Muscle of leg (tissue), 11 donors: ENCODE results near the gene SDK1. TPM values are rescaled to one million over a fixed set of nuclear protein-coding genes. Genes with fewer than 3 reads are reported as not detected.

Experiments used
- DNase-seq: peaks from one replicate; pipeline ENCODE4 v3.0.0; 2013
- H3K27ac ChIP-seq: one replicate; pipeline ENCODE4 v1.5.1; 2013; ENCODE audit warnings: mild to moderate bottlenecking, low read length, control low read depth
- H3K27me3 ChIP-seq: one replicate; pipeline ENCODE4 v1.6.1; 2013; ENCODE audit warnings: low read length; ENCODE audit not compliant: control insufficient read depth, insufficient read depth
- H3K36me3 ChIP-seq: one replicate; pipeline ENCODE4 v1.6.1; 2013; ENCODE audit warnings: low read length; ENCODE audit not compliant: control insufficient read depth, insufficient read depth
- H3K4me1 ChIP-seq: one replicate; pipeline ENCODE4 v1.6.1; 2013; ENCODE audit warnings: low read length; ENCODE audit not compliant: control insufficient read depth, insufficient read depth
- H3K4me3 ChIP-seq: one replicate; pipeline ENCODE4 v1.5.1; 2013; ENCODE audit warnings: low read length, control low read depth
- H3K9me3 ChIP-seq: replicated peaks from 2 replicates; pipeline ENCODE4 v1.6.1; 2013; ENCODE audit warnings: low read depth, low read length; ENCODE audit not compliant: control insufficient read depth
- WGBS: methylation state at CpG from one replicate; pipeline ENCODE4 v1.1.5; 2013; ENCODE audit warnings: missing lambda C conversion rate; ENCODE audit not compliant: insufficient coverage; 5-methylcytosine and 5-hydroxymethylcytosine counted together
- polyA plus RNA-seq, 8 donors: library from polyadenylated mRNA; unstranded; fragments of 120-200 nt; gene quantifications; one replicate each; pipeline versions ENCODE4 v1.2.1 to v1.2.3, GENCODE V29; 2013; ENCODE audit warnings: inconsistent platforms in 1 of 8, low replicate concordance in 1 of 8; ENCODE audit not compliant: insufficient read length in 8 of 8, insufficient read depth in 1 of 8
- total RNA-seq: library from RNA; stranded (reverse); fragments of 120-200 nt; gene quantifications from one replicate; pipeline ENCODE4 v1.2.4, GENCODE V29; 2013

SDK1 gene
- total and polyA plus RNA-seq, 9 donors: 2.3 to 6.4 (median 3.6) TPM

GRCh38 chr7:3895341-3896116, 594.5 kb downstream of the SDK1 start:
- Histone ChIP-seq H3K9me3 (no peaks in the 10 kb centered on the region), H3K4me3 (no peak overlapping the region), H3K36me3 (no peaks in the 10 kb centered on the region), H3K27me3 (no peaks in the 10 kb centered on the region), H3K4me1 (peaks cover 49% of the 10 kb centered on the region), H3K27ac (no peak overlapping the region)
- DNase-seq: peak; percentile 42
- WGBS: 69% methylated on average over 2 of the region's 9 CpGs

DNA sequence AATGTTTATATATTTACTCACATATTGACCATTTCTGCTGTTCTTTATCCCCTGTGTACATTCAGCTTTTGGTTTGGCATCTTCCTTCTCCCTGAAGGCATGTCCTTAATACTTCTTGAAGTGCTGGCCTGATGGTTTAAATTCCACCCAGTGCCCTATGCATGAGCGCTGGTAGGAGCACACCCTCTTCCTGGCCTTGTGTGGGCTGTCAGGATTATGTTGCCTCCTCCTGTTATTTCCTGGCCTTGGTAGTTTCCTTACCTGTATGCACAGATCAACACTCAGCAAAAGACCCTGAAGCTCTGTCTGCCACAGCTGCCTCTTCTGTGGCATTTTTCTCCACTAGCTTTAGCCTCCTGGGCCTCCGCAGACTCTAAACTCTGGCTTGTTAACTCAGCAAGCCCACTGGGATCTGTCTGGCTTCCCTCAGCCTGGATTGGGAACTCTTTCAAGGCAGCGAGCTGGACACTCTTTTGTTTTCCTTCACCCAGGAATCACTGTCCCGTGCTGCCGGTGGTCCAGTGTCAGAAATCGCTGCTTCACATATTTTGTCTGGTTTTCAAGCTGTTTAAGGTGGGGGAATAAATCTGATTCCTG, 595.2 kb downstream of the SDK1 start:
- Histone ChIP-seq H3K27ac (peak overlapping the region; percentile 59), H3K4me1 (peaks cover 52% of the 10 kb centered on the region), H3K9me3 (no peaks in the 10 kb centered on the region), H3K4me3 (no peak overlapping the region), H3K27me3 (no peaks in the 10 kb centered on the region), H3K36me3 (no peaks in the 10 kb centered on the region)
- peak; percentile 58 for DNase-seq
- WGBS: 37% methylated on average over 2 of the region's 6 CpGs

DNA sequence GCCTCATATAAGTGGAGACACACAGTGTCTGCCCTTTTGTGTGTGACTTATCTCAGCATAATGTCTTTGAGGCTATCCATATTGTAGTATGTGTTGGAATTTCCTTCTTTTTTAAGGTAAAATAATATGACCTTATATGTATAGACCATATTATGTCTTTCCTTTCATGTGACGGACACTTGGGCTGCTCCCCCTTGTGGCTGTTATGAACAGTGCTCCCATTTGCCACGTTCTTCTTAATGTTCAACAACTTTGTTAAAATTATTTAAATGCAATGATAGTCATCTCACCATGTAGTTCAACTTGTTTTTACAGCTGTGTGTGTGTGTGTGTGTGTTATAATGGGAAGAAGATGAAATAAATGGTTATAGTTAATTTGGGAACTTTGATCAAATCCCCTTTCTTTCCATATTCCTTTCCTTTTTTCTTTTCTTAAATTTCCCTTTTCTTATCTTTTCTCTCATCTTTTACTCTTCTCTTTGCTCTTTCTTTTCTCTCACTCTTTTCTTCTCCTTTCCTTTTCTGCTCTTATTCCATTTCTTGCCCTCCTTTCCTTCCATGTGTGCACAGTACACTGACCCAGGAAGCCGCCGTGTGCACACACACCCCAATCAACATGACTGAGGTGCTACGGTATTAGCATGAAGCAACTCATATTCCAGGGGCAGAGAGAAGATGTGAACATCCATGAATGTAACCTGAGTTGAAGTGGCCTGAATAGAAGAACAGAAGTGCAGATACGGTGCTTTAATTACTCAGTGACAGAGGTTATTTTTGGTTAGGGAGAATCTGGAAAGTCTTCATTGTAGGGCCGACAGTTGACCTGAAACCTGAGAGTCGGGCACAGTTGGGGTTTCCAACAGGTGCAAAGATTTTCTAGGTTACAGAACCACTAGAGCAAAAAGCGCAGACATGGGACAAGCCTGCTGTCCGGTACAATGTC, 596.6 kb downstream of the SDK1 start:
- Histone ChIP-seq H3K9me3 (no peaks in the 10 kb centered on the region), H3K27ac (peak overlapping the region; percentile 2), H3K4me1 (peaks cover 41% of the 10 kb centered on the region), H3K4me3 (no peak overlapping the region), H3K27me3 (no peaks in the 10 kb centered on the region), H3K36me3 (no peaks in the 10 kb centered on the region)
- 89% methylated on average over 4 of the region's 10 CpGs for WGBS
- DNase-seq: peak; percentile 76

DNA sequence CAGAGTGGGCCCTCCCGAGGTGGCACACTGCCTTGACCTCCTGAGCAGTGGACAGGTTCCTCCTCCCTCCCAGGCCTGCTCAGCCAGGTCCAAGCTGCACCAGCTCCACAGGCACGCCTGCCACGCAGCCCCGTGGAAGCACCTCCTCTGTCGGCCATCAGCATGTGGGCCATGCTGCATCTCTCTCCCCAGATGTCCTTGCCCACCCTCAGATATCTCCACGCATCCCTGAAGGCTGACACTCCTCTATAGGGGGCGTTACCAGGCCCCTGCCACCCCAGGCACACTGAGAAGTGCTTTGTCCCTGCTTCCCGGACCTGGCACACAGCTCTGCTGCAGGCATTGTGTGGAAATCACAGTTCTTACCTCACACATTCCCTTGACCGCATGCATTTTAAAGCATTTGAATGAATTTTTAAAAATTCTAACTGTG, 598.5 kb downstream of the SDK1 start:
- H3K27me3 ChIP-seq: no peaks in the 10 kb centered on the region
- no peak overlapping the region for H3K4me3 ChIP-seq
- DNase-seq: no peak
- H3K9me3 ChIP-seq: no peaks in the 10 kb centered on the region
- WGBS: 76% methylated on average over 7 of the region's 9 CpGs
- no peaks in the 10 kb centered on the region for H3K36me3 ChIP-seq
- peaks cover 28% of the 10 kb centered on the region for H3K4me1 ChIP-seq
- H3K27ac ChIP-seq: peak overlapping the region; percentile 57

DNA sequence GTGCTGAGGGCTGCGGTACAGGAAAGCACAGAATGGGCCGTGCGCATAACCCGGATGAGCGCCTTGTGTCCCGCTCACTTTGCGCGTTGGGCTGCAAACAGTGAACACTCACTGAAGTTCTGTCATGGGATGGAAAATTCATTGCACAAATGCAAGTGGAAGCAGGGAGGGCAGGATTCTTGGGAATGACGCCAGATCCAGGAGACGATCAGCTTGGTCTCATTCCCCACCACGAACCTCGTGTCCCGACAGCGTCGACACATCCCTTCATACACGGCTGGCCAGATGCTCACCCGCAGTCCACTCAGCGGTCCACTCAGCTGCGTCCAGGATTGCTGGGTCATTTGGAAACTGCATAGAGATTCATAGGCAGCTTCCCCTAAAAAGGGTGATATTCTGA, 607.1 kb downstream of the SDK1 start:
- no peak overlapping the region for H3K27ac ChIP-seq
- no peaks in the 10 kb centered on the region for H3K36me3 ChIP-seq
- H3K4me3 ChIP-seq: no peak overlapping the region
- peaks cover 5% of the 10 kb centered on the region for H3K4me1 ChIP-seq
- 77% methylated on average over 19 of the region's 19 CpGs for WGBS
- no peaks in the 10 kb centered on the region for H3K9me3 ChIP-seq
- DNase-seq: no peak
- H3K27me3 ChIP-seq: no peaks in the 10 kb centered on the region

- no peak for DNase-seq
- Histone ChIP-seq H3K36me3 (no peaks in the 10 kb centered on the region), H3K4me3 (no peak overlapping the region), H3K9me3 (no peaks in the 10 kb centered on the region), H3K27ac (no peak overlapping the region), H3K4me1 (peaks cover 5% of the 10 kb centered on the region), H3K27me3 (no peaks in the 10 kb centered on the region)
- WGBS: 25% methylated on average over 4 of the region's 7 CpGs
These were observed 608.1 kb downstream of the SDK1 start for GRCh38 chr7:3909128-3909527.

- no peak for DNase-seq
- Histone ChIP-seq H3K36me3 (no peaks in the 10 kb centered on the region), H3K27me3 (no peaks in the 10 kb centered on the region), H3K9me3 (no peaks in the 10 kb centered on the region), H3K4me1 (peaks cover 7% of the 10 kb centered on the region), H3K4me3 (no peak overlapping the region), H3K27ac (no peak overlapping the region)
- WGBS: 78% methylated on average over 6 of the region's 6 CpGs
These were observed 609.0 kb downstream of the SDK1 start for GRCh38 chr7:3910054-3910453.

DNA sequence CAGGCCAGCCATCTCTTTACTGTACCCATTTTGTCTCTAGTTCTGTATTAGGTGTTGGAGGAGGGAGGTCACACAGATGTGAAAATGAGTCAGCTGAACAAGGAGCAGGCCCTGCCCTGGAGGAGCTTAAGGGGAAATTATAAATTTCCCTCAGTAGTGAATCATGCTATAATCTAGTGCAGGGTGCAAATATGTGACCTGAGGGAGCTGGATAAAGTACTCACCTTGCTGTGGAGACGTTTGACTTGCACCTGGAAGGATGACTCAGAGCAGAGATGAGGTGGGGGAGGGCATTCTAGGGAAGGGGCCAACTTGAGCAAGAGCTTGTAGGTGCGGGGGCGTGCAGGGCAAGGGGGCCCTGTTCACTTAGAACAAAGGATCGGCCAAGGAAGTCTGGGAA, 610.6 kb downstream of the SDK1 start:
- H3K4me1 ChIP-seq: peaks cover 7% of the 10 kb centered on the region
- DNase-seq: no peak

GRCh38 chr7:3912291-3912690, 611.2 kb downstream of the SDK1 start:
- H3K27me3 ChIP-seq: no peaks in the 10 kb centered on the region
- 80% methylated on average over 1 of the region's 7 CpGs for WGBS
- DNase-seq: no peak
- no peak overlapping the region for H3K4me3 ChIP-seq
- H3K9me3 ChIP-seq: no peaks in the 10 kb centered on the region
- peaks cover 8% of the 10 kb centered on the region for H3K4me1 ChIP-seq
- no peak overlapping the region for H3K27ac ChIP-seq
- H3K36me3 ChIP-seq: no peaks in the 10 kb centered on the region

More for the DNA sequence above, 610.6 kb downstream of the SDK1 start:
- Histone ChIP-seq H3K27me3 (no peaks in the 10 kb centered on the region), H3K9me3 (no peaks in the 10 kb centered on the region), H3K4me3 (no peak overlapping the region), H3K27ac (no peak overlapping the region), H3K36me3 (no peaks in the 10 kb centered on the region)
- whole genome bisulfite sequencing: 51% methylated on average over 4 of the region's 4 CpGs
